Fibroblast of the aortic adventitia (primary cell): ENCODE results near the gene LYPD4. TPM values are rescaled to one million over a fixed set of nuclear protein-coding genes. Genes with fewer than 3 reads are reported as not detected.

Experiments used
- DNase-seq: peaks from one replicate; pipeline ENCODE4 v3.0.0-alpha.2; 2010; ENCODE audit warnings: low read depth
- H3K4me3 ChIP-seq: 2 replicates; pipeline ENCODE4 v1.5.1; 2011; ENCODE audit warnings: low read depth, mild to moderate bottlenecking, control low read depth, low read length, moderate library complexity
- CTCF ChIP-seq: IDR thresholded peaks from 2 replicates; pipeline ENCODE4 v1.5.1; 2011; ENCODE audit warnings: mild to moderate bottlenecking, low read length, control low read depth, inconsistent platforms; ENCODE audit not compliant: insufficient read depth
- total RNA-seq: library from RNA; depleted of rRNA; stranded (reverse); fragments of >200 nt; gene quantifications from 2 replicates; pipeline ENCODE4 v1.2.3, GENCODE V29; 2012; ENCODE audit warnings: low replicate concordance

Gene LYPD4
- total RNA-seq, 1 donor, result not detected

GRCh38 chr19:41813911-41814310 lies 30.6 kb downstream of the LYPD4 start:
- TF ChIP-seq CTCF, result no peak
- no peak for DNase-seq
- no peak overlapping the region for H3K4me3 ChIP-seq

- no peak overlapping the region for H3K4me3 ChIP-seq
- DNase-seq, result no peak
Observed at GRCh38 chr19:41811981-41812380, 32.5 kb downstream of the LYPD4 start.

GRCh38 chr19:41811036-41811435 lies 33.4 kb downstream of the LYPD4 start:
- DNase-seq, result no peak
- no peak overlapping the region for H3K4me3 ChIP-seq
- no peak for TF ChIP-seq CTCF

More at GRCh38 chr19:41811981-41812380, 32.5 kb downstream of the LYPD4 start:
- no peak for TF ChIP-seq CTCF

- no peak overlapping the region for H3K4me3 ChIP-seq
- no peak for DNase-seq
- no peak for TF ChIP-seq CTCF
Observed at GRCh38 chr19:41810301-41810700, 34.2 kb downstream of the LYPD4 start.

GRCh38 chr19:41808663-41809566 lies 35.6 kb downstream of the LYPD4 start:
- no peak overlapping the region for H3K4me3 ChIP-seq
- no peak for TF ChIP-seq CTCF
- no peak for DNase-seq

GRCh38 chr19:41807176-41807575 lies 37.3 kb downstream of the LYPD4 start:
- TF ChIP-seq CTCF, result no peak
- no peak overlapping the region for H3K4me3 ChIP-seq
- DNase-seq, result no peak

- no peak for DNase-seq
- no peak for TF ChIP-seq CTCF
- no peak overlapping the region for H3K4me3 ChIP-seq
Observed at GRCh38 chr19:41804336-41804735, 40.1 kb downstream of the LYPD4 start.
